Measurements from ENCODE around the gene ARFIP1. TPM values are rescaled to one million over a fixed set of nuclear protein-coding genes. Genes with fewer than 3 reads are reported as not detected.

ARFIP1 gene
- total RNA-seq, 3 donors from 2014 or later: 41.9 to 81.4 (median 50.1) TPM

DNA sequence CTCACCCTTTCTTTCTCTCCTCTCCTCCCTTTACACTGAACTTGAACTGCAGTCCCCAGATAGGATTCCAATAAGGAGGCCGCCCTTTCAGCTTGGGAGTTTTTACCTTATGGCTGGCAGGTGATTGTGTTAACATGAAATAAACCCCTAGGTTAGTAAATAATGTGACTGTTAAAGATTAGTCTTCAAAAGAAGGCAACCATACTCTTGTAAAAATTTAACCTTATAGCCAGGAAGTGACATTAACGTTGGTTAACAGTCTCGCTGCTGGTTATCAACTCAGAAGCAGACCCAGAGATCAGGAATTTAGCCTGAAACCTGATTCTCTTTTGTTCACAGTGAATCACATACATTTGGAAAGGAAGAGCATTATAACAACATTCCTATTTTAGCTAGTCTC, 171.6 kb downstream of the ARFIP1 start:
- Histone ChIP-seq H3K4me1 (ENCODE audit: low read depth) (peaks cover 16% of the 10 kb centered on the region), H3K9me3 (no peaks in the 10 kb centered on the region), H3K36me3 (ENCODE audit: low read depth) (no peaks in the 10 kb centered on the region), H3K4me3 (no peak overlapping the region)
- intact Hi-C loops (cut with DNase I, micrococcal nuclease): no loop called here
- ATAC-seq (peak; percentile 68), DNase-seq (peak in 1 of 3 donors; percentile 41)
- TF ChIP-seq, protein P1, sequence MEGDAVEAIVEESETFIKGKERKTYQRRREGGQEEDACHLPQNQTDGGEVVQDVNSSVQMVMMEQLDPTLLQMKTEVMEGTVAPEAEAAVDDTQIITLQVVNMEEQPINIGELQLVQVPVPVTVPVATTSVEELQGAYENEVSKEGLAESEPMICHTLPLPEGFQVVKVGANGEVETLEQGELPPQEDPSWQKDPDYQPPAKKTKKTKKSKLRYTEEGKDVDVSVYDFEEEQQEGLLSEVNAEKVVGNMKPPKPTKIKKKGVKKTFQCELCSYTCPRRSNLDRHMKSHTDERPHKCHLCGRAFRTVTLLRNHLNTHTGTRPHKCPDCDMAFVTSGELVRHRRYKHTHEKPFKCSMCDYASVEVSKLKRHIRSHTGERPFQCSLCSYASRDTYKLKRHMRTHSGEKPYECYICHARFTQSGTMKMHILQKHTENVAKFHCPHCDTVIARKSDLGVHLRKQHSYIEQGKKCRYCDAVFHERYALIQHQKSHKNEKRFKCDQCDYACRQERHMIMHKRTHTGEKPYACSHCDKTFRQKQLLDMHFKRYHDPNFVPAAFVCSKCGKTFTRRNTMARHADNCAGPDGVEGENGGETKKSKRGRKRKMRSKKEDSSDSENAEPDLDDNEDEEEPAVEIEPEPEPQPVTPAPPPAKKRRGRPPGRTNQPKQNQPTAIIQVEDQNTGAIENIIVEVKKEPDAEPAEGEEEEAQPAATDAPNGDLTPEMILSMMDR (IDR thresholded peaks at IDR 0.05): no peak

DNA sequence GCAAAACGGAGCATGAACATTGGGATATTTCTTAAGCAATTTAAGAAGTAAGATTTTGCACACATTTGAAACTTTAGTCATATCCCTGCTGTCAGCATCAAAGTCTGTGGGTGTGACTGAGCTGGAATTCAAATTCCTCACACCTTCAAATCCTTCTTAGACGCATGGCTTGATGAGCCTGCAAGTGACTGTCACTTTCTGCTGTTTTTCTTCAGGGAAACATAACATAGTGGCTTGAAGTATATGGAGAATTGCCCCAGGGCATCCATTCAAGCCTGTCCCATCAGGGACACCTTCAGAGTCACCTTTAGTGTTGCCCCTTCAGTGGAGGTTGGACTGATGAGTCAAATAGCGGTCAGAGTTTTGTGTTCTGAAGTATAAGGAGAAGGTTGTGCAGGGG, 173.8 kb downstream of the ARFIP1 start:
- TF ChIP-seq, protein P1 (IDR thresholded peaks at IDR 0.05): no peak
- H3K4me1 ChIP-seq (ENCODE audit: low read depth): peaks cover 37% of the 10 kb centered on the region
- intact Hi-C loops (cut with DNase I, micrococcal nuclease): no loop called here
- H3K4me3 ChIP-seq: no peak overlapping the region
- DNase-seq (no peak), ATAC-seq (no peak)
- H3K9me3 ChIP-seq: no peaks in the 10 kb centered on the region
- no peaks in the 10 kb centered on the region for H3K36me3 ChIP-seq (ENCODE audit: low read depth)

DNA sequence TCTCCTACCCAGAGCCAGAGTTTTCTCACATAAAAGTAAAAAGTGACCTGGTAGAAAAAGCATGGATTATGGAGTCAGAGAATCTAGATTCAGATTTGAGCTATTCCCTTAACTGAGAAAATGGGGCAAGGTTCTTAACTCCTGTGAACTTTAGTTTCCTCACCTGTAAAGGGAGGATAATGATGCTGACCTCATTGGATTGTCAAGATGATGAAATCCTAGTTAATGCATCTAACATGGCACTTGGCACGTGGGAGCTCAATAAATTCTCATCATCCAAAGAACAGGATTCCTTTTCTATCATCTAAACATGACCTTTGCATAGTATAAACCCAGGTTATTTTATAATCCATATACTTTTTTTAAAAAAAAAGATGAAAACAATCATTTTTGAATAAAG, 175.0 kb downstream of the ARFIP1 start:
- DNase-seq (no peak), ATAC-seq (no peak)
- TF ChIP-seq, protein P1 (IDR thresholded peaks at IDR 0.05): no peak
- Histone ChIP-seq H3K36me3 (ENCODE audit: low read depth) (no peaks in the 10 kb centered on the region), H3K9me3 (no peaks in the 10 kb centered on the region), H3K4me1 (ENCODE audit: low read depth) (peaks cover 36% of the 10 kb centered on the region), H3K4me3 (no peak overlapping the region)
- intact Hi-C loops (cut with DNase I, micrococcal nuclease): loop anchor here in 1 of 2 donors (5.0 kb wide), 1 partner anchor 172 kb away; no protein-coding TSS in a partner anchor

DNA sequence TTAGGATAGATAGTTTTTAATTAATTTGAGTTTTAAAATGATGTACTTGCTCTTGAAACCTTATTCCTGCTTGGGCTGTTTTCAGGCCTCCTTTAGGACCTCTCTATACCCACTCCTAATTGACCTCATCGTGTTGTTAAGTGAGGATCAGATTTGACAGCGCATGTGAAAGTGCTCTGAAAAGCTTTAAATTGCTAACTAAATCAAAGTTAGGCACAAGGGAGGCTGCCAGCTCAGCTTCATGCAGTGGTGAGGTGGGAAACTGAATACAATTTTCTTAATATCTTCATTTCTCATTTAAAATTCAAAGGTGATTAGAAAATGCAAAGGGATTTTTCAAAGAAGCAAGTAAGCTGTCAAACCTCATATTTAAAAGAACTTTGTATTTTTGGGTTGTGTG, 176.4 kb downstream of the ARFIP1 start:
- Histone ChIP-seq H3K4me3 (no peak overlapping the region), H3K4me1 (ENCODE audit: low read depth) (peaks cover 25% of the 10 kb centered on the region), H3K9me3 (no peaks in the 10 kb centered on the region), H3K36me3 (ENCODE audit: low read depth) (no peaks in the 10 kb centered on the region)
- DNase-seq: no peak
- intact Hi-C loops (cut with DNase I, micrococcal nuclease): loop anchor here in 1 of 2 donors (5.0 kb wide), 1 partner anchor 174 kb away; no protein-coding TSS in a partner anchor
- no peak for ATAC-seq
- TF ChIP-seq, protein P1 (IDR thresholded peaks at IDR 0.05): no peak

DNA sequence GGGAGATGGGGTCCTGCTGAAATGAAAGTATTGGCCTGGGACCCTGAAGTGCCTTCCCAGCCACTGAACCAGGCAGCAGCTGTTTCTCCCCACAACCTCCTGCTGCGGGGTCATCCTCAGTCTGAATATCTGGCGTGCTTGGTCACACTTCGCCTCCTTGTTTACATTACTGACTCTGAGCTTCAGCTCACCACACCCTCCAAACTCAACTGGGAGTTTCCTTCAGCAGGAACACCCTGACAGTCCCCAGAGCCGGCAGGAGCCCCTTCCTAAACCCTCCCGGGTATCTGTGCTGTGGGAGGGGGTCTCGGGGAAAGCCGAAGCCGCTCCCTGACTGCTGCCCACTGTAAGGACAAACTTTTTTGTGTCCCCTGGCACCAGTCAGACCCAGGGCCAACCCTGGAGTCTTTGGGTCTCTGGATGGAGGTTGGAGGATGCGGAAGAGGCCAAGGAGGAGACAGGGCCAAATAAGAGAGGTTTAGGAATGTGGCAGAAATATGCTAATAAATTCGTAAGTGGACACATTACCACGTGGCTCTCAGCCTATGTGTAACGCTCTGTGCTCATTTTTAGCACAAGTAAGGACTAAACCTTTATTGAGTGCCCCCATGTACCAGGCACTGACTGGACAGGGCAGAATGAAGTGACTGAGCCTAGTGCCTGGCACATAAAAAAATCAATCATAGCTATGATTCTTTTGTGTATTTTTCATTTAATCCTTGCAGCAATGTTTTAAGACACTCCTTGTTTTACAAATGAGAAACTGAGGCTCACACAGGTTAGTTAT, 177.1 kb downstream of the ARFIP1 start:
- intact Hi-C loops (cut with DNase I, micrococcal nuclease): loop anchor here in 1 of 2 donors (5.0 kb wide), 1 partner anchor 175 kb away; no protein-coding TSS in a partner anchor
- H3K4me1 ChIP-seq (ENCODE audit: low read depth): peaks cover 25% of the 10 kb centered on the region
- no peaks in the 10 kb centered on the region for H3K9me3 ChIP-seq
- H3K4me3 ChIP-seq: no peak overlapping the region
- no peaks in the 10 kb centered on the region for H3K36me3 ChIP-seq (ENCODE audit: low read depth)
- ATAC-seq (peak; percentile 85), DNase-seq (peak; percentile 64 to 70 (median 66))
- TF ChIP-seq, protein P1 (IDR thresholded peaks at IDR 0.05): no peak
